GM12891 (cell line): ENCODE measurements around the gene ATG7.

Source experiments
- DNase-seq: peaks from one replicate; pipeline ENCODE4 v3.0.0; 2011; ENCODE audit warnings: low spot score; ENCODE audit not compliant: insufficient read length
- FAIRE-seq: peaks from 2 replicates; lab custom pipeline; 2011; peaks lifted over from hg19 to GRCh38; lab: Jason Lieb, UNC
- PAX5 ChIP-seq: IDR thresholded peaks from 2 replicates; pipeline ENCODE4 v1.6.1; 2011; ENCODE audit warnings: low read length, moderate library complexity, mild to moderate bottlenecking; ENCODE audit not compliant: insufficient read depth, severe bottlenecking
- POLR2A ChIP-seq: IDR thresholded peaks from 2 replicates; pipeline ENCODE4 v1.6.1; 2011; ENCODE audit warnings: low read depth, low read length, control low read depth
- POLR2AphosphoS5 ChIP-seq: IDR thresholded peaks from 2 replicates; pipeline ENCODE4 v1.6.1; 2011; ENCODE audit warnings: low read depth, low read length, control low read depth
- POU2F2 ChIP-seq: IDR thresholded peaks from 2 replicates; pipeline ENCODE4 v1.6.1; 2011; ENCODE audit warnings: low read depth, mild to moderate bottlenecking, control low read depth, low read length, moderate library complexity
- SPI1 ChIP-seq: IDR thresholded peaks from 2 replicates; pipeline ENCODE4 v1.6.1; 2011; ENCODE audit warnings: low read depth, low read length, control low read depth
- TAF1 ChIP-seq: IDR thresholded peaks from 2 replicates; pipeline ENCODE4 v1.6.1; 2011; ENCODE audit warnings: low read depth, low read length, control low read depth

ATG7 gene

DNA sequence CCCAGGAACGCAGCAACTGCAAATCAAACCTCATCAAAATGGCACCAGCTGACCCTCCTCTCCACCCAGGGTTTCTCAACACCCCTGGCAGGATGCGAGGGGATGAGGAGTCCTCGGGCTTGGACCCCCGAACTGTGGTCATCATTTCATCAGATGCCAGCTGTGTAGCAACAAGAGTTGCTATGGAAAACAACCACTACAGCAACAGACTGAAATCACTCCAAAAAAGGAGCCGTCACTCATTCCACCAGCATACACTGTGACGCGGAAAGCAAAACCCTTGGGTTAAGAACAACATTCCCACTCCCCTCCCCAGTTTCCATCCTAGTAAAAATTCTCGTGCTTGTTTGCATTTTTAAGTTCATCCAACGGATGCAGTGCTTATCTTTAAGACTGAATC lies 331.4 kb downstream of the ATG7 start:
- no peak for TF ChIP-seq PAX5
- no peak for TF ChIP-seq POU2F2
- no peak for TF ChIP-seq SPI1
- no peak for TF ChIP-seq TAF1
- TF ChIP-seq POLR2A = no peak
- no peak for TF ChIP-seq POLR2AphosphoS5
- no peak for DNase-seq
- FAIRE-seq = no peak

DNA sequence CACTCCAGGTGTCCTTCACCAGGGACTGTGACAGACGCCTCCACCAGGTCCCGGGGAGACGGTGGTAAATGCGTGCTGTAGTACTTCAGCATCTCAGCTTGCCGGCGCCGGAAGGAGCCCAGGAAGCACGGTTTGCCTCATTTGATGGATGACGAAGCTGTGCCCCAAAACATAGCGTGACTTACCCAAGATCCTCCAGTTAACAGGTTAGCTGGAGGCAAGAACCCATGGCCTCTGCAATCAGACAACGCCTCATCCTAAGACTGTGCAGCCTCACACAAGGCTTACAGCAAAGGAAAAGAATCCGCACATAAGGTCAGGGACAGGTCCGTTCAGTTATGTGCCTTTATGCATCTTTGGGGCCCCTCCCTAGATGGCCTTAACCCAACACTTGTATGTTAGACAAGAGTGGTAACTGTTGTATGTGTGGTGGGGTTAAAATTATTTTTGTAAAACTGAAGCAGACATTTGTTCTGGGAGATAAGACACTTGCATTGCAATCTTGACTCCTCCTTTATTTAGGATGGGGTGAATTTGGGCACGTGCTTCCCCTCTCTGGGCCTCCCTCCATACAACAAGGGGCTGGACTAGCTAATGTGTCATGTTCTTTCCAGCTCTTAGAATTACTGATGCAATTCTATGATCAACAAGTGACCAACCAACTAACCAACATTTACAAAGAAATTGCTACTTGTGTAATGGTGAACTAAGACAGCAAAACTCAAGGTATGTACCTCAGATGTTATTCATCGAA lies 332.1 kb downstream of the ATG7 start:
- no peak for DNase-seq
- FAIRE-seq = no peak
- TF ChIP-seq POU2F2 (no peak), POLR2A (no peak), PAX5 (no peak), SPI1 (no peak), POLR2AphosphoS5 (no peak), TAF1 (no peak)

DNA sequence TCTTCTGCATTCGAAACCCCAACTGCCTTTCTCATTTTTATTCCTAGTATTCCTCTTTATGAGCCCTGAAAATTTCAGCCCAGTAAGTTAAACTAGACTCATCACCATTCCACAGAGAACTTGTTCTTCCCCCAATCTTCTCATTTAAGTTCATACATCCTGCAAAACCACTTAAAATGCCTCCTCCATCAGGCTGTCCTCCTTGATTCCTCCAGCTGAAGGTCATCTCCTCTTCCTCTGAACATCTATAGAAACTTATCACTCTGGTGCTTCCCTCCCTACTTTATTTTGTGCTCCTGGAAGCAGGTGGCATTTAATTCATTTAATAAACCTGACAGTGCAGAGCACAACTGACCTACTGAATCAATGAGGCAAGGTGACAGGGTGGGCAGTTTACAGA lies 333.2 kb downstream of the ATG7 start:
- FAIRE-seq (no peak), DNase-seq (no peak)
- TF ChIP-seq SPI1 (no peak), POLR2AphosphoS5 (no peak), POLR2A (no peak), POU2F2 (no peak), TAF1 (no peak), PAX5 (no peak)

DNA sequence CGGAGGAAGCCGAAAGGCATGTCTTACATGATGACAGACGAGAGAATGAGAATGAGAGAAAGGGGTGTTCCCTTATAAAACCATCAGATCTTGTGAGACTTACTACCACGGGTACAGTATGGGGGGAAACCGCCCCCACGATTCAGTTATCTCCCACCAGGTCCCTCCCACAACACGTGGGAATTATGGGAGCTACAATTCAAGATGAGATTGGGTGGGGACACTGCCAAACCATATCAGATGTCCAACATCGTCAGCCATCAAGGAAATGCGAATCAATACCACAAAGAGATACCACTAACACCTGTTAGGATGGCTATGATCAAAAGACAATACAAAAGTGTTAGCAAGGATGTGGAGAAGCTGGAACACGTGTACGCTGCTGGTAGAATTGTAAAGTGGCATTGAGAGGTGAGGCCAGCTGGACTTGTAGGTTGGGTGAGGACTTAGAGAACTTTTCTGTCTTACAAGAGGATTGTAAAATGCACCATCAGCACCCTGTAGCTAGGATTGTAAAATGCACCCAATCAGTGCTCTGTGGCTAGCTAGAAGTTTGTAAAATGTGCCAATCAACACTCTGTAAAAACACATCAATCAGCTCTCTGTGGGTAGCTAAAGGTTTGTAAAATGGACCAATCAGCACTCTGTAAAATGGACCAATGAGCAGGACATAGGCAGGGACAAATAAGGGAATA lies 334.0 kb downstream of the ATG7 start:
- FAIRE-seq = no peak
- no peak for TF ChIP-seq POU2F2
- no peak for TF ChIP-seq SPI1
- TF ChIP-seq POLR2AphosphoS5 = no peak
- no peak for TF ChIP-seq POLR2A
- TF ChIP-seq PAX5 = no peak
- TF ChIP-seq TAF1 = no peak
- no peak for DNase-seq

DNA sequence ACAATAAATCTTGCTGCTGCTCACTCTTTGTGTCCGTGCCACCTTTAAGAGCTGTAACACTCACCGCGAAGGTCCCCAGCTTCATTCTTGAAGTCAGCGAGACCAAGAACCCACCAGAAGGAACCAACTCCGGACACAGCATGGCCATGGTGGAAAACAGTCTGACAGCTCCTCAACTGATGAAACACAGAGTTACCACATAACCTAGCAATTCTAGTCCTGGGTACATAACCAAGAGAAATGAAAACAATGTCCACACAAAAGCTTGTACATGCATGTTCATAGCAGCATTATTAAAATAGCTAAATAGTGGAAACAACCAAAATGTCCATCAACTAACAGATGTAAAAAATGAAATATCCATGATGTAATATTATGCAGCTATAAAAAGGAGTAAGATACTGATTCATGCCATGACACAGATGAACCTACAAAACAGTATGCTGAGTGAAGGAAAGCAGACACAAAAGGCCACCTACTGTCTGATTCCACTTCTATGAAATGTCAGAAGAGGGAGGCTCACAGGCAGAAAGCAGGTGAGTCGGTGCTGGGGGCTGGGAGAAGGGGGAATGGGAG lies 334.8 kb downstream of the ATG7 start:
- TF ChIP-seq PAX5 = no peak
- no peak for TF ChIP-seq POLR2A
- no peak for TF ChIP-seq TAF1
- no peak for TF ChIP-seq SPI1
- no peak for TF ChIP-seq POLR2AphosphoS5
- TF ChIP-seq POU2F2 = no peak
- FAIRE-seq = no peak

More for the DNA sequence above, 334.8 kb downstream of the ATG7 start:
- DNase-seq = no peak
